ENCODE measurements around the gene MAPK8IP1. TPM values are rescaled to one million over a fixed set of nuclear protein-coding genes. Genes with fewer than 3 reads are reported as not detected.
A peak's percentile ranks its signal among the peaks of the same experiment; 100 is the strongest.

MAPK8IP1 gene
- total RNA-seq, 6 experiments from 2014 or later = 1.7 to 6.2 (median 2.6) TPM

GRCh38 chr11:45931739-45932138 is 46.3 kb downstream of the MAPK8IP1 start:
- no peak for DNase-seq
- intact Hi-C loops (cut with DNase I) = no loop called here

GRCh38 chr11:45932217-45932616 is 46.8 kb downstream of the MAPK8IP1 start:
- TF ChIP-seq POLR2A (IDR thresholded peaks at IDR 0.05) = no peak
- TF ChIP-seq, protein P1, sequence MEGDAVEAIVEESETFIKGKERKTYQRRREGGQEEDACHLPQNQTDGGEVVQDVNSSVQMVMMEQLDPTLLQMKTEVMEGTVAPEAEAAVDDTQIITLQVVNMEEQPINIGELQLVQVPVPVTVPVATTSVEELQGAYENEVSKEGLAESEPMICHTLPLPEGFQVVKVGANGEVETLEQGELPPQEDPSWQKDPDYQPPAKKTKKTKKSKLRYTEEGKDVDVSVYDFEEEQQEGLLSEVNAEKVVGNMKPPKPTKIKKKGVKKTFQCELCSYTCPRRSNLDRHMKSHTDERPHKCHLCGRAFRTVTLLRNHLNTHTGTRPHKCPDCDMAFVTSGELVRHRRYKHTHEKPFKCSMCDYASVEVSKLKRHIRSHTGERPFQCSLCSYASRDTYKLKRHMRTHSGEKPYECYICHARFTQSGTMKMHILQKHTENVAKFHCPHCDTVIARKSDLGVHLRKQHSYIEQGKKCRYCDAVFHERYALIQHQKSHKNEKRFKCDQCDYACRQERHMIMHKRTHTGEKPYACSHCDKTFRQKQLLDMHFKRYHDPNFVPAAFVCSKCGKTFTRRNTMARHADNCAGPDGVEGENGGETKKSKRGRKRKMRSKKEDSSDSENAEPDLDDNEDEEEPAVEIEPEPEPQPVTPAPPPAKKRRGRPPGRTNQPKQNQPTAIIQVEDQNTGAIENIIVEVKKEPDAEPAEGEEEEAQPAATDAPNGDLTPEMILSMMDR (IDR thresholded peaks at IDR 0.05) = no peak
- Histone ChIP-seq H3K36me3 (peaks cover 0 to 17% (median 3%) of the 10 kb centered on the region in 4 donors), H3K27ac (no peak overlapping the region), H3K4me3 (no peak overlapping the region), H3K27me3 (no peaks in the 10 kb centered on the region), H3K4me1 (peaks cover 0 to 24% (median 11%) of the 10 kb centered on the region in 4 donors), H3K9me3 (no peaks in the 10 kb centered on the region)
- DNase-seq (no peak), ATAC-seq (no peak)
- intact Hi-C loops (cut with DNase I) = no loop called here
- 96% methylated on average over 6 of the region's 8 CpGs for WGBS (ENCODE audit: insufficient coverage, low coverage, low lambda C conversion rate, missing lambda C conversion rate)

More at GRCh38 chr11:45931739-45932138, 46.3 kb downstream of the MAPK8IP1 start:
- no peak for TF ChIP-seq POLR2A (IDR thresholded peaks at IDR 0.05)
- TF ChIP-seq, protein P1 (IDR thresholded peaks at IDR 0.05) = no peak
- Histone ChIP-seq H3K9me3 (no peaks in the 10 kb centered on the region), H3K36me3 (peaks cover 0 to 17% (median 3%) of the 10 kb centered on the region in 4 donors), H3K4me1 (peaks cover 0 to 24% (median 11%) of the 10 kb centered on the region in 4 donors), H3K27me3 (no peaks in the 10 kb centered on the region), H3K4me3 (no peak overlapping the region), H3K27ac (no peak overlapping the region)
- WGBS (ENCODE audit: insufficient coverage, low coverage, low lambda C conversion rate, missing lambda C conversion rate) = 83% methylated on average over 3 of the region's 10 CpGs
- ATAC-seq = no peak

- Histone ChIP-seq H3K9me3 (no peaks in the 10 kb centered on the region), H3K27ac (no peak overlapping the region), H3K36me3 (peaks cover 0 to 22% (median 3%) of the 10 kb centered on the region in 4 donors), H3K4me1 (peaks cover 0 to 24% (median 11%) of the 10 kb centered on the region in 4 donors), H3K4me3 (no peak overlapping the region), H3K27me3 (no peaks in the 10 kb centered on the region)
- peak in 1 of 3 donors; percentile 78 for DNase-seq
- TF ChIP-seq POLR2A (IDR thresholded peaks at IDR 0.05) = no peak
- TF ChIP-seq, protein P1 (IDR thresholded peaks at IDR 0.05) = no peak
- intact Hi-C loops (cut with DNase I) = no loop called here
- ATAC-seq = peak; percentile 69 to 78 (median 74)
- WGBS (ENCODE audit: insufficient coverage, low coverage, low lambda C conversion rate, missing lambda C conversion rate) = 49% methylated on average over 9 of the region's 15 CpGs
These were observed 47.8 kb downstream of the MAPK8IP1 start for GRCh38 chr11:45933131-45933831.

DNA sequence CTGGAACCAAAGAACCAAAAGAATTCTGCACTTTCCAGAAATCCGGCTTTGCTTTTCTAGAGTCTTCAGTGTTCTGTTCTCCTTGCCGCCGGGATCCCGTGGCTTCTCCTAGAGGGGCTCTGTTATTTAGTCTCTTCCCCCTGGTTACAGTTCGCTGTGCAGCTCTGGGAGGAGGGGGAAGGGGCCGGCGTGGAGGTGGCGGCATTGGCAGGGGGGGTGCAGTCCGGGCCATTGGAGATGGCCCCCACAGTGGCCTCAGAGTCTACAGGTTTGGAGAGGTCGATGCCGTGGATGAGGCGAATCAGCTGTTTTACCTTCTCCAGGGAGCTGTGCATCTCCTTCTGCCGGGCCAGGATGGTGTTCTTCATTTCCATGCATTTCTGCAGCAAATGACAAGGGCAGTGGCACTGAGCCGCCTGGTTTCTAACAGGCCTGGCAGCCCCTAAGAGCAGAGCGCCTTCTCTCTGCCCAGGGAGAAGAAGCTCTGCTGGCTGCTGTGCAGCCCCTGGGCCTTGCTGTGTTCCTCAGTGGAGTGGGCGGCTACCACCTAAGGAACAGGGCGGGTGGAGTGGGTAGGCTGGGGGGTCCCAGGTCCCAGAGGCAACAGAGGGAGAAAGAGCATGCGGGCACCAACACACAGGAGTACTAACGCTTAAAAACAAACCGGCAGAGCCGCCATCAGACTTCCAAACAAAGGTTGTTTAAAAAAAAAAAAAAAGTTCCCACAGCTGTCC is 48.6 kb downstream of the MAPK8IP1 start:
- H3K27me3 ChIP-seq = no peaks in the 10 kb centered on the region
- 68% methylated on average over 13 of the region's 21 CpGs for WGBS (ENCODE audit: insufficient coverage, low coverage, low lambda C conversion rate, missing lambda C conversion rate)
- DNase-seq = peak in 1 of 3 donors; percentile 43
- H3K4me3 ChIP-seq = no peak overlapping the region
- ATAC-seq = peak in 2 of 4 donors; percentile 3 to 4
- TF ChIP-seq POLR2A (IDR thresholded peaks at IDR 0.05) = no peak
- intact Hi-C loops (cut with DNase I) = no loop called here
- no peaks in the 10 kb centered on the region for H3K9me3 ChIP-seq
- H3K27ac ChIP-seq = peak overlapping the region in 2 of 3 donors; percentile 10 to 48
- H3K4me1 ChIP-seq = peaks cover 0 to 24% (median 11%) of the 10 kb centered on the region in 4 donors
- H3K36me3 ChIP-seq = peaks cover 0 to 22% (median 3%) of the 10 kb centered on the region in 4 donors
